GM19455 (cell line): ENCODE data around the gene SLC25A42.
"Not testable (repeated sequence)": the region's sequence is repeated elsewhere in the genome, so short reads cannot be mapped to it uniquely, and the experiment has no call there.

ENCODE experiments used
- ATAC-seq: cut with Tn5 transposase; IDR thresholded peaks from one replicate; pipeline ENCODE4 v1.9.1; 2021; ENCODE audit not compliant: unreplicated experiment

SLC25A42 gene

GRCh38 chr19:19103167-19103566, 39.4 kb downstream of the SLC25A42 start:
- no peak for ATAC-seq

GRCh38 chr19:19105365-19106055, 41.7 kb downstream of the SLC25A42 start:
- ATAC-seq: no peak

- no peak for ATAC-seq
Measured at GRCh38 chr19:19106056-19106551, 42.3 kb downstream of the SLC25A42 start.

- not testable (repeated sequence) for ATAC-seq
Measured at GRCh38 chr19:19106938-19107337, 43.1 kb downstream of the SLC25A42 start.

- ATAC-seq: no peak
Measured at GRCh38 chr19:19107654-19108053, 43.9 kb downstream of the SLC25A42 start.

GRCh38 chr19:19109601-19110000, 45.8 kb downstream of the SLC25A42 start:
- ATAC-seq: no peak

GRCh38 chr19:19110410-19111135, 46.8 kb downstream of the SLC25A42 start:
- no peak for ATAC-seq

- no peak for ATAC-seq
Measured at GRCh38 chr19:19111136-19111835, 47.5 kb downstream of the SLC25A42 start.

GRCh38 chr19:19111967-19112580, 48.3 kb downstream of the SLC25A42 start:
- no peak for ATAC-seq

- ATAC-seq: no peak
Measured at GRCh38 chr19:19113040-19113626, 49.3 kb downstream of the SLC25A42 start.

- no peak for ATAC-seq
Measured at GRCh38 chr19:19115954-19116353, 52.2 kb downstream of the SLC25A42 start.

- no peak for ATAC-seq
Measured at GRCh38 chr19:19119325-19120237, 55.8 kb downstream of the SLC25A42 start.

GRCh38 chr19:19120308-19121231, 56.8 kb downstream of the SLC25A42 start:
- ATAC-seq: no peak

GRCh38 chr19:19121371-19121770, 57.6 kb downstream of the SLC25A42 start:
- ATAC-seq: no peak

- ATAC-seq: no peak
Measured at GRCh38 chr19:19122902-19123301, 59.1 kb downstream of the SLC25A42 start.

GRCh38 chr19:19123386-19123785, 59.6 kb downstream of the SLC25A42 start:
- ATAC-seq: no peak

GRCh38 chr19:19126102-19126501, 62.3 kb downstream of the SLC25A42 start:
- ATAC-seq: no peak

GRCh38 chr19:19131989-19132388, 68.2 kb downstream of the SLC25A42 start:
- no peak for ATAC-seq

GRCh38 chr19:19132912-19133311, 69.1 kb downstream of the SLC25A42 start:
- no peak for ATAC-seq
